Retinal pigment epithelial cell (primary cell): ENCODE measurements around the gene RMND1.
A peak's percentile ranks its signal among the peaks of the same experiment; 100 is the strongest.
"Not testable (repeated sequence)": the region's sequence is repeated elsewhere in the genome, so short reads cannot be mapped to it uniquely, and the experiment has no call there.

Experiments used
- DNase-seq: peaks from one replicate; pipeline ENCODE4 v3.0.0-alpha.2; 2010; ENCODE audit warnings: low read depth
- H3K4me3 ChIP-seq: 2 replicates; pipeline ENCODE4 v1.5.1; 2011; ENCODE audit warnings: mild to moderate bottlenecking, low read length, control low read depth, moderate library complexity
- TF ChIP-seq, protein P1 (sequence below): conservative IDR thresholded peaks from 2 replicates; pipeline ENCODE4 v1.5.1; 2011; ENCODE audit warnings: low read depth, low read length, control low read depth, inconsistent platforms

Gene RMND1

DNA sequence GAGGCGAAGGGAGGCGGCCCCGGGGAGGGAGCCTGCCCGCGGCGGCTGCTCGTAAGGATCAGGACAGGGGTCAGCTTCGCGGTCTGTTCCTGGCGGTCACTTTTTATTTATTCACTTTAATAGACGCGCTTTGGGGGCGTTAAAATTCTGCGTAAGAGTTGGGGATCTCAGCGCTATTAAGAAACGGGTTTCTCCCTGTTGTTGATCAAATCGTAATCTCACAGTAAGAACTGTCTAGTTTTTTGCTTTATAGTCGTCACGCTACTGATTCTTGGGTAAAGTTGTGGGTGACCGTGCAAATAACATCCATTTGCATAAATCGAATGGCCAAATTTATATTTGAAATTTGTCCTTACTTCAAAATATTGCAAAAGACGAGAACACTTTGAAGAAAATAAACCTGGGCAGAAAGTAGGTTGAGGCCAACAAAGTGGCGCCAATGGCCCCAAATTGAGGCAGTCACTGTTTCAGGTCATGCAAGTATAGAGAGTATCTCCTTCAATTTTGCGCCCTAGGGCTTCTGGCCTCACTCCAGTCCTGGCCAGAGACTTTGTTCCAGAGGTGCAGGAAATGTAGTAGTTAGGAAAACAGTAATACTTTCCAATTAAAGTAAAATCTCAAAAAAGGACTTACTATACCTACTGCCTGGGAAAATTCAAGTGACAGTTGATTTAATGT, 963 bp upstream of the RMND1 start:
- peak overlapping the region; percentile 94 for H3K4me3 ChIP-seq
- DNase-seq, result no peak
- TF ChIP-seq, protein P1, sequence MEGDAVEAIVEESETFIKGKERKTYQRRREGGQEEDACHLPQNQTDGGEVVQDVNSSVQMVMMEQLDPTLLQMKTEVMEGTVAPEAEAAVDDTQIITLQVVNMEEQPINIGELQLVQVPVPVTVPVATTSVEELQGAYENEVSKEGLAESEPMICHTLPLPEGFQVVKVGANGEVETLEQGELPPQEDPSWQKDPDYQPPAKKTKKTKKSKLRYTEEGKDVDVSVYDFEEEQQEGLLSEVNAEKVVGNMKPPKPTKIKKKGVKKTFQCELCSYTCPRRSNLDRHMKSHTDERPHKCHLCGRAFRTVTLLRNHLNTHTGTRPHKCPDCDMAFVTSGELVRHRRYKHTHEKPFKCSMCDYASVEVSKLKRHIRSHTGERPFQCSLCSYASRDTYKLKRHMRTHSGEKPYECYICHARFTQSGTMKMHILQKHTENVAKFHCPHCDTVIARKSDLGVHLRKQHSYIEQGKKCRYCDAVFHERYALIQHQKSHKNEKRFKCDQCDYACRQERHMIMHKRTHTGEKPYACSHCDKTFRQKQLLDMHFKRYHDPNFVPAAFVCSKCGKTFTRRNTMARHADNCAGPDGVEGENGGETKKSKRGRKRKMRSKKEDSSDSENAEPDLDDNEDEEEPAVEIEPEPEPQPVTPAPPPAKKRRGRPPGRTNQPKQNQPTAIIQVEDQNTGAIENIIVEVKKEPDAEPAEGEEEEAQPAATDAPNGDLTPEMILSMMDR, result no peak

DNA sequence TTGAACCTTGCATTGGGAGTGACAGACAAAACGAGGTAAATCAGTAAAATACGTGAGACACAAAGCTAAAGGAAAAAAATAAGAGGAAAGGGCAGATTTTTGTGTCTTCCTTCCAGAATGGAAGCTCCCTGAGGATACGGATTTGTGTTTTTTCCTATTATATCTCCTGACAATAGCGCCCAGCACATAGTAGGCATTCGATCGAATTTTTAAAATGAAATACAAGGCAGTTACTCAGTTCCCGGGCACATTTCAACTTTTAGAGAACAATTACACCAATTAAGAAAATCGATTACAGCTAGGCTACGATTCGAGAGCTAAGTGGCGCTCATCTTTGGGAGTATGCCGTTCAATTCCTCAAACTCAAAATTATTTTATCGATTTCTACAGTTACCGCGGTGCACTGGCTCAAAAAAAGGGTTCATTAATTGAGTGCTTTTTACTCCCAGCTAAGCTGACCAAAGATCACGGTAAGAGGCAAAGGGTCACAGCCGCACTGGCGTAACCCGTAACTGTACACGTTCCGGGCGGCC, 443 bp downstream of the RMND1 start:
- DNase-seq, result no peak
- peak overlapping the region; percentile 94 for H3K4me3 ChIP-seq
- TF ChIP-seq, protein P1, result no peak

DNA sequence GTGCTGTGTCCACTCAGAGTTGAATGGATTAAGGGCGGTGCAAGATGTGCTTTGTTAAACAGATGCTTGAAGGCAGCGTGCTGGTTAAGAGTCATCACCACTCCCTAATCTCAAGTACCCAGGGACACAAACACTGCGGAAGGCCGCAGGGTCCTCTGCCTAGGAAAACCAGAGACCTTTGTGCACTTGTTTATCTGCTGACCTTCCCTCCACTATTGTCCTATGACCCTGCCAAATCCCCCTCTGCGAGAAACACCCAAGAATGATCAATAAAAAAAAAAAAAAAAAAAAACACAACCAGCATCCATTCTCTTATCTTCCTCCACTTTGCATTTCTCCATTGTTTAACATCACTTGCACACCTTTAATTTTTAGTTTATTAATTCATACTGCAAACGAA, 998 bp downstream of the RMND1 start:
- H3K4me3 ChIP-seq, result peak overlapping the region; percentile 94

DNA sequence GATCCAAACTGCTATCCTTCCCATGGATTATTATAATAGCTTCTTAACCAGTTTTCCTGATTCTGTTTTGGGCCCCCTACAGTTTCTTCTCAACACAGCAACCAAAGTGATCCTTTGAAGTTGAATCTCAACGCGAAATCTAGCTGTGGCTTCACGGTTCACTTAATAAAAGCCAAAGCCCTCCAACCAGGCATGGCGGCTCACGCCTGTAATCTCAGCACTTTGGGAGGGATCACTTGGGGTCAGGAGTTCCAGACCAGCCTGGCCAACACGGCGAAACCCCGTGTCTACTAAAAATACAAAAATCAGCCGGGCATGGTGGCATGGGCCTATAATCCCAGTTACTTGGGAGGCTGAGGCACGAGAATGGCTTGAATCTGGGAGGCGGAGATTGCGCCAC, 3.3 kb downstream of the RMND1 start:
- H3K4me3 ChIP-seq, result no peak overlapping the region
- TF ChIP-seq, protein P1, result peak; percentile 17
- DNase-seq, result no peak

More for the DNA sequence above, 998 bp downstream of the RMND1 start:
- DNase-seq, result not testable (repeated sequence)

DNA sequence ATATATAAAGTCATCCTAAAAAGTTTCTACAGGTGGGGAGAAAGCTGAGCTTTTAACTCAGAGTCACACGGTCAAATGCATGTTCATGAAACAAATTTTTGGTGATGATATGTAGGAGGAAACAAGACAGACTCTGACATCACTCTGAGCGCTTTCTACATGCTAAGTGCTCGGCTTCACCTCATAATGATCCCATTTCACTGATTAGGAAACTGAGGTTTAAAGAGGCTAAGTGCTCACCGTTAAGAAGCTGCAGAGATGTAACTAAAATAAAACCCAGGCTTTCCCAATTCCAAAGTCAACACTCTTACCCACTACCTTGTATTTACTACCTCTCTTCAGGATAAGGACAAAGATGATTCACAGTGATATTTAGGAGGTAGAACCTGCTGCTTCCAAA, 4.7 kb downstream of the RMND1 start:
- no peak overlapping the region for H3K4me3 ChIP-seq
- no peak for DNase-seq
- TF ChIP-seq, protein P1, result no peak

DNA sequence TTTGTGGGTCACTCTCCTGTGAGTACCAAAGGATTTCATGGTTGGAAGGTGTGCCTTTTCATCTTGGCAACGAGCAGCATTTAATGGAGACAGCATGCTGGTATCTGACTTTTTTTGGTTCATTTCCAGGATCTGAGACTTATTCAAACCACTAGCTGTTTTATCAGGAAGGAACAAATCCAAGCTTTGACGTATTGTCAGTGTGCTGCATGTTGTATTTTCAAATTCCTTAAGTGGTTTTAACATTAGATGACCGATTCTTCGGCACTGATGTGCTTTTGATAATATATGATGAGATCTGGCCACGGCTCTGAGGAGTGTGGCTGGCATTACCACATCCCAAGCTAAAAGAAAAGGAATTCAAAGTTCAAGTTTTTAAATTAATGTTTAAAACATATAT, 6.4 kb downstream of the RMND1 start:
- H3K4me3 ChIP-seq, result no peak overlapping the region
- TF ChIP-seq, protein P1, result no peak
- peak; percentile 78 for DNase-seq

DNA sequence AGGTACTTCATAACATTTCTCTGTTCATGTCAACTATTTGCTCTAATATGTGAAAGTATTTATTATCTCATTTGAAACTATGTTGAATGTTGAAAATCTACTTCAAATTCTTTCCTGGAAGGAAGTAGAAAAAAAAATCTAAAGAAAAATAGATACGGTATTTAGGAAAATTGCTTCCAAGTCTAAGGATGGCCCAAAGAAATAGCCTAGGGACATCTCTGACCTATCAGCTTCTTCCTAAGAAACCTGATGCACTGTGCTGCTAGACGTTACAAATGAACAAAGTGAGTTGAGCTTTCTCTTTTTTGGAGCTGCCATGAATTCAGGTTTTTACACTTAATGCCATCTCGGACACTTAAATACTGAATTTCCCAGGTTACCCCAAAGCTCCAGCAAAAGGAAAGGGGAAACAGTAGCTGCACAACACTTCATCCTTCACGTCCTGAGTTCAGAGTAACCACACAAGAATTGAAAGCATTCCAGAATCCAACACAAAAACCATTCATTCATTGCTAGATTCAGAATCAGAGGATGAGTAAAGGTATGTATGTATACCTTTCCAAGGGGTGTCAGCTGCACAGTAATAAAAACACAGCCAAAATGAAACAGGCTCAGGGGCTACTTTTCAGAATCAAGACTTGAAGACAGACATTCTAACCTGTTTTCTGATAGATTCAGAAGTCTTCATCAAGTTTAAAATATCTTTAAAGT, 7.9 kb downstream of the RMND1 start:
- TF ChIP-seq, protein P1, result no peak
- H3K4me3 ChIP-seq, result no peak overlapping the region
- DNase-seq, result no peak
